SK-N-DZ (cell line): Measurements from ENCODE around the gene ATCAY.
"Not testable (repeated sequence)": the region's sequence is repeated elsewhere in the genome, so short reads cannot be mapped to it uniquely, and the experiment has no call there.

Source experiments
- DNase-seq: peaks from one replicate; pipeline ENCODE4 v3.0.0-alpha.2; 2015; ENCODE audit warnings: low spot score

Gene ATCAY

DNA sequence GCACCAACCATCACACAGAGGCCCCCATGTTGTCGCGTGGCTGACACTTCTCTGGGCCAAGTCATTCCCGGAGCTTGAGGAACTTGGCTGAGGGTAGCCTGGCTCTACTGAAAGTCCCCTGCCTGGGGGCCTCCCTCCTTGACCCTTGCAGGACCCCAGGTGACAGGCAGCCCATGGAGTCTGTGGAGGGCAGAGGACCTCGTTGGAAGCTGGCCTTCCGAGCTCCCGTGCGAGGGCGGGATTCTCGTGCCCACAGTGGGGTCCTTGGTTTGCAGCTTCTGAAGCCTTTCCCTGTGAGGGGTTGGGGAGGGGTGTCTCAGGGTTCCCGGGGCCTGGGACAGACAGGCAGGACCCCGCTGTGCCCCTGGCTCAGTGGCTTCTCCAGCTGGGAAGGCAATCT lies 68.8 kb downstream of the ATCAY start:
- DNase-seq: no peak

DNA sequence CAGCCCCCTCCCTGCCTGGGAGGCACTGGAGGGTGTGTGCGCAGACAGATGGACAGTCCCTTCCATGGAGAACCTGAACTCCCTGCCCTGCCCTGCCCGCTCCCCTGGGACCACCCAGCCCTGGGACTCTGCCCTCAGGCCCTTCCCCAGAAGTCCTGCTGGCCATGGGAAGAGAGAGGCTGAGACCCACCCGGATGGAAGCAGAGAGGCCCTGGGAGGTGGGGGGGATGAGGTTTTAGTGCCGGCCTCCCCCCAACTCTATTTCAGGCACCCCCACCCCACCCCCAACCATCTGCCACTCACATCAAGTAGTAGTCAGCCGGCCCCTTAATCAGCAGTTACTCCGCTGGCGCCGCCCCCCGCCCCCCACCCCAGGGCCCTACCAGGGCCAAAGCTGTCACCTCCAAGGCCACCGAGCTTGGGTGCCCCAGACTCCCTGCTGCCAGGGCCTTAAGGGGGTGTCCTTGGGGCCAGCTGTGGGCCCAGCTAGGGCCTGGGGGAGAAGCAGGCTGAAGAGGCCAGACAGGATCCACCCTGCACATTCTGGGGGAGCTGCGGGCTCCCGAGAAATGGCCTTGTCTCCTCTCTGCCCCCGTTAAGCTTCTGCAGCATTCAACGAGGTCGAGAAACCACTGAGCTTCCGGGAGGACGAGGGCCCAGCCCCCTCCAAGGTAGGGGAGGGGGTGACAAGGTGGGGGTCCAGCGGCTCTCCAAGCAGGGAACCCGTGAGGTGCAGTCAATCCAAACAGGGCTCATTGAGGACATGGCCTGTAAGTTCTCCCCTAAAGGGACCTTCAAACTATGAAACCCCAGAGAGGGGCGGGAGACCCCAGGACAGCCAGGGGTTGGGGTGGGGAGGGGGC lies 69.7 kb downstream of the ATCAY start:
- DNase-seq: no peak

DNA sequence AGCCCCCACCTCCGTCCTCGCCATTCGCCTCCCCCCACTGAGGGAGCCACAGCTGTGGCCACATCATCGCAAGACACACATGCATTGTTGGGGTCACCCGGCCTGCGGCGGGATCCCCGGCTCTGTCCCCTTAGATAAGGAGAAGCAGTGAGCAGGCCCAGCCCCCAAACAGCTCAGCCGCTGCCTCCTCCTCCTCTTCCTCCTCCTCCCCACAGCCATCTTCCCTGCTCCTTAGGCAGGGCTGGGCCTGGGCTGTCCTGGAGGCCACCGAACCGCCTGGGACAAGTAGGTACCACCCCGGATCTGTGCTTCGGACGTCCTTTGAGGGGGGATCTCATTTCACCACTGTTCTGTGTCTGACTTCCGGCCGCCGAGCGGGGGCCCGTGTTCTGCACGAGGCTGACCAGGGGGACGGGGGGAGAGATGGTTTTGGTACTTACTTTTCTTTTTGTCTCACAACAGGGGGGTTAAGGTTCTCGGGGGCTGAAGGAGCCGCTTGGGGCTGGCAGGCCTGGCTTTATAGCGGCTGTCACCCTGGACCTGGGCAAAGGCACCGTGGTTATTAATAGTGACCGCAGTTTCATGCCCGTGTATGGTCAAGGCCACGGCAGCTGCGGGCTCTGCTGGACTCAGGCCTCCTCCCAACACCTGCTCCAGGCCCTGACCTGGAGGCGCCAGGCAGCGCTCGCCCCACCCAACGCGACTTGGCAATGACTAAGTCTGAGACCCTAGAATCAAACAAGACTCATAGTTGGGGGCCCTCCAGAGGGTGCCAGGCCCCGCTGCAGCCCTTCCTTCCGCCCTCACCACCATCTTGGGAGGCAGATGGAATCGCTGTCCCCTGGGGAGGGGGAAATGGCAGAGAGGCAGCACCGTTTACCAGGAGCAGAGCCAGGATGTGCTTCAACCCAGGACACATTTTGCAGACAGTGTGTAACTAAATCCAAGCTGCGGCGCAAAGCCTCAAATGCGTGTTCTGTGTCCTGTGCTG lies 70.7 kb downstream of the ATCAY start:
- peak; percentile 53 for DNase-seq

DNA sequence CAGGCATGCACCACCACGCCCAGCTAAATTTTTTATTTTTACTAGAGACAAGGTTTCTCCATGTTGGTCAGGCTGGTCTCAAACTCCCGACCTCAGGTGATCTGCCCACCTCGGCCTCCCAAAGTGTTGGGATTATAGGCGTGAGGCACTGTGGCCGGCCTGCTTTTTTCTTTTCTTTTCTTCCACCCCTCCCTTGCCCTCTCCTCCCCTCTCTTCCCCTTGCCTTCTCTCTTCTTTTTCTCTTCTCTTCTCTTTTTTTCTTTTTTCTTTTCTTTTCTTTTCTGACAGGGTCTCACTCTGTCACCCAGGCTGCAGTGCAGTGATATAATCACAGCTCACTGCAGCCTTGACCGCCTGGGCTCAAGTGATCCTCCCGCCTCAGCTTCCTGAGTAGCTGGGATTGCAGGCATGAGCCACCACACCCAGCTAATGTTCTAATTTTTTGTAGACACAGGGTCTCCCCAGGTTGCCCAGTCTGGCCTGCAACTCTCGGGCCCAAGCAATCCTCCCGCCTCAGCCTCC lies 72.3 kb downstream of the ATCAY start:
- not testable (repeated sequence) for DNase-seq

DNA sequence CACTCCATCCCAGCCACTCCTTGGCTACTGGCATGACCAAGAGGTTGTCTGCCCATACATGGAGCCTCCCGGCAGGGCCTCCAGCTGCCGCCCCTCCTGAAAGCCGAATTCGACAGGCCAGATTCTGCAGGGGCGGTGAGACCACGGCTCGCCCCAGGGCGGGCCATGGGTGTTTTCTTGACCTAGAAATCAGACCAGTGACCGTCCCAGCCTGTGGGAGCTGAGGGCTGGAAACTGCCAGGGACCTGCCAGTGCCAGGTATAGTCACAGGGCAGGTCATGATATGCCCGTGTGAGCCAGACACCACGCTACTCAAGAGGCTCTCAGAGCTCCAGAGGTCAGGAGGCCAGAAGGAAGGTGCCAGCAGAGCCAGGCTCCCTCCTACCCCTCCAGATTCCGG lies 73.6 kb downstream of the ATCAY start:
- no peak for DNase-seq

DNA sequence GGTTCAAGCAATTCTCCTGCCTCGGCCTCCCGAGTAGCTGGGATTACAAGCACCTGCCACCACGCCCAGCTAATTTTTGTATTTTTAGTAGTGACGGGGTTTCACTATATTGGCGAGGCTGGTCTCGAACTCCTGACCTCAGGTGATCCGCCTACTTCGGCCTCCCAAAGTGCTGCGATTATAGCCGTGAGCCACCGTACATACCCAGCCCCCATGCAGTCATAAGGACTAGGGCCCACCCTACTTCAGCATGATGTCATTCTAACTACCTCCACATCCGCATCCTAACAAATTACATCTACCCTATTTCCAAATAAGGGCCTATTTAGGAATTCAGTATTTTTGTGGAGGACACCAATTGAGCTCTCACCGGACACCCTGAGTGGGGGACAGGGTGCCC lies 74.8 kb downstream of the ATCAY start:
- not testable (repeated sequence) for DNase-seq

DNA sequence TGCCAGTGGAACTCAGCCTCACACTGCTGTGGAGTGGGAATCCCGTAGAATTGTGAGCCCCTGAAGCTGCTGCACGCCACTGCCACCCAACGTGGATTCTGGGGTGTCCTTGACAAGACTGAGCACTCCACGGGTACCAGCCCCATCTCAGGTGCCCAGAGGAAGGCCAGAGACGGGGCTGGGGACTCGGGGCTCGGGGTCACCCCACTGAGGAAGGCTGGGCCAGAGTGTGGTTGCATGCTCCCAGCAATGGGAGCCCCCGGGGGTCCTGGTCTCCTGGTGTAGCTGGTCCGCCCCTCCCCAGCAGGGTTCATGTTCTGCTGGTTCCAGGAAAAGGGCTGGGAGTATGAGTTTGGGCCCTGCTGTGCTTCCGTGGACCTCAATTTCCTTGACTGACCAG lies 75.2 kb downstream of the ATCAY start:
- no peak for DNase-seq

DNA sequence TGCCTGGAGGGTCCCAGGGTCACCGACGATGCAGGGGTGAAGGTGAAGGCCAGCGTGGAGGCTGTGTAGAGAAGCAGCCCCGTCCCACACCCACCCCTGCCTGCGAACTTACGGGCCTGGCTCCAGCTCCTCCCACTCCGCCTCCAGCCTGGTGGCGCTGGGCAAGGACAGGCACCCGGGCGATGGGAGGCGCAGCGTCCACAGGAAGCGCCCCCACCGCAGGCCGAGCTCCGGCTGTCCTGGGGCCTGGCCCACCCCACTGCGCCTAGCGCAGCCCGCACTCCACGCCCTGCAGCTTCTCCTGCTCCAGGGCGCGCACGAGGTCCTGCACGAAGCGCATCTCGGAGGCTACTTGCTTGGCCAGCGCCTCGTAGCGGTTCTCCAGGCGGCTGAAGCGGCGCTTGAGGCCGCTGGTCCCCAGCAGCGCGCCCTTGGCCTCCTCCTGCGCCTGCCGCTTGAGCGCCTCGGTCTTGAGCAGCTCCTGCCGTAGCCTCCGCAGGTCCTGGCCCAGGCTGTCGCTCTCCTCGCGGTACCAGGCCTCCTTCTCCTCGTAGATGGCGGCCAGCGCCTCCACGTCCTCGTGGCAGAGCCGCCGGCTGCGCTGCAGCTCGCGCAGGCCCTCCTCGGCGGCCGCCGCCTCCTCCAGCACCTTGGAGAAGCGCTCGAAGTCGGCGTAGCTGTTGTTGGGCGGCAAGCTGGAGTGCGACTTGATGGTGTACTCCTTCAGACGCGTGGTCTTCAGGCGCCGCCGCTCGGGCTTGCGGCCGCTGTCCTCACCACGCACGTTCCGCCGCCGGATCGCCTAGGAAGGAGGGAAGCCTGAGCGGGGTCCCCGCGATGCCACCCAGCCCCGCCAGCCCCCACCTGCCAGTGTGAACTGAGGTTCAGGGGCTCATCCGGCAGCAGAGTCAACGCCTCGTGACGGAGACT lies 78.6 kb downstream of the ATCAY start:
- no peak for DNase-seq

DNA sequence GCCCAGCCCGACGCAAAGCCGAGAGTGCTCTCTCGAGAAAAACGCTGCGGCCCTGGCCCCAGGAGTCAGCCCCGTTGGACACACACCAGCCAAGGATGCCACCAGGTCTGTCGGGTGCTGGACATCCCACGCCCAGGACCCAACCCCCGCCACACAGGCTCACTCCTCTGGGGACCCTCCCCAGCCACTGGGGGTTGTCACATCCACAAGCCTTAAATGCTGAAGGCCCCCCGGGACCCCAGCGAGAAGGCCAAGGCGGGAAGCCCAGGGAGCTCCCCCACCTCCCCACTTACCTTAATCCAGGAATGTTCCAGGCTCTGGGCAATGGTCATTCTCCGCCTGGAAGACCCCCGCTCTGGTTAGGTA lies 79.3 kb downstream of the ATCAY start:
- DNase-seq: no peak

DNA sequence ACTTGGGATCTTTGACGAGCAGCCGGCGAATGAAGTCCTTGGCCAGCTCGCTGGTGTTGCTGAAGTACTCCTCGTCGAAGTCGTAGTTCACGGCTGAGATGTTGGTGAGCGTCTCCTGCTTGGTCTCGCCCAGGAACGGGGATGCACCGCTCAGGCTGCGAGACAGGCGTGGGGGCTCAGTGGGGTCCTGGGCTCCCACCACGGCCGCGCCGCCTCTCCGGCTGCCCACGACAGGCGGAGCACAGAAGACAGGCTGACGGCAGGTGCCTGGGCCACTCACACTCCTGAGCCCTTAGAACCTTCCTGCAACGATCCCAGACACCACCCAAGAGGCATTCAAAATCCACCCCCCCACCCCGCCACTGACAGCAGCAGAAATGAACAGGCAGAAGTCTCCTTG lies 80.5 kb downstream of the ATCAY start:
- DNase-seq: no peak

DNA sequence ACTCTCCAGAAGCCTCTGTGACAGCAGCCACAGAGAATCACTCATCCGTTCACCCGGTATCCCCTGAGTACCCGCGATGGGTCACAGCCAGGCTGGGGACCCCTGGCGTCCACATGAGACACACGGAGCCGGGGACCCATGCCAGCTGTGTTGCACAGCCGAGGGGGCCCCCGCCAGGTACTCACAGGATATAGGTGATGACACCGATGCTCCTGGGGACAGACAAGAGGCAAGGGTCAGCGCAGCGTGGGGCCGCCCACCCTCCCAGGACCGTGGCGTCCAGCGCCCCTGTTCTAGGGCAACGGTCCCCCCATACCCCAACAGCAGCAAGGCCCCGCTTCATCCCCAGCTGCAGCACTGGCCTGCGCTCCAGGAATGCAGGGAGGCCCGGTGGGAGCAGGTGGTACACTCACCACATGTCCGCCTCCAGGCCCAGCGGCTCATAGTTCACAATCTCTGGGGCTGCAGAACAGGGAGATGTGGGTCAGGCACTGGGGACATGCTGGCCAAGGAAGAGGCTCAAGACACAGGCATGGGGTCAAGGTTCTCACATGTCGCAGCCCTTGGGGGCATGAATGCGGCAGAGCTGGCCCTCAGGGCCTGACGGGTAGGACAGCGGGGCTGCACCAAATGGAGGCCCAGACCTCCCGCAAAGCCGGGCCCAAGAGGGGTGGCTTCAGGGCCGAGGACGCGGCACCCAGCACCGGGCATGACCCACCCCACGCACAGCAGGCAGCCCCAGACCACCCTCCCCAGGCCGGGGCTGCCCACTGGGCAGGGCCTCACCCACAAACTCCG lies 83.2 kb downstream of the ATCAY start:
- no peak for DNase-seq

DNA sequence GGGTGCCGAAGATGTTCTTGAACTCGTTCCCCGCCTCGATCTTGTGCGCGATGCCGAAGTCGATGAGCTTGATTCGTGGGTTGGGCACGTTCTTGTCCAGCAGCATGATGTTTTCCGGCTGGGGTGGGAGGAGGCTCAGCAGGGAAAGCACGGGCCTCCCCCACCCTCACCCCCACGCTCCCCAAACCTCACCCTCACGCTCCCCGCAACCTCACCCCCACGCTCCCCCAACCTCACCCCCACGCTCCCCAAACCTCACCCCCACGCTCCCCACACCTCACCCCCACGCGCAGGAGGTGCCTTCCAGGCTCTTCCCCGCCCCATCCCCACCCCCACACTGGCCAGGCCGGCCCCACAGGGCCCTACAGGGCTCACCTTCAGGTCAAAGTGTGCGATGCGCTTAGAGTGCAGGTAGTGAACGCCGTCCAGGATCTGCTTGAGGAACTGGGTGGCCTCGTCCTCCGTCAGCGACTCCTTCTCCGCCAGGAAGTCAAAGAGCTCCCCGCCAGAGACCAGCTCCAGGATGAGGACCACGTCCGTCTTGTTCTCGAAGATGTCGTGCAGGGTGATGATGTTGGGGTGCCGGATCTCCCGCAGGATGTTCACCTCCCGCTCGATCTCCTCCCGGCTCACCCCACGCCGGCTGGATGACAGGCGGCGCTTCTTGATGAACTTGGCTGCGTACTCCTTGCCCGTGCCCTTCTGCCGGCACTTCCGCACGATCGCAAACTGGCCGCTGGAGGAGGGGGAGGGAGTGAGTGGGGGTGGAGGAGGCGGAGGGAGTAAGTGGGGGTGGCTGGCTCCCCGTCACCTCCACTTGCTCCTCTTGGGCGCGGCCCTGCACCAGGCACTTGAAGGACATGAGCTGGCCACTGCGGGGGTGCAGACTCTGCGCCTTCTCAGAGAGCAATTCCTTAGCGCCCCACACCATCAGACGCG lies 84.0 kb downstream of the ATCAY start:
- no peak for DNase-seq

DNA sequence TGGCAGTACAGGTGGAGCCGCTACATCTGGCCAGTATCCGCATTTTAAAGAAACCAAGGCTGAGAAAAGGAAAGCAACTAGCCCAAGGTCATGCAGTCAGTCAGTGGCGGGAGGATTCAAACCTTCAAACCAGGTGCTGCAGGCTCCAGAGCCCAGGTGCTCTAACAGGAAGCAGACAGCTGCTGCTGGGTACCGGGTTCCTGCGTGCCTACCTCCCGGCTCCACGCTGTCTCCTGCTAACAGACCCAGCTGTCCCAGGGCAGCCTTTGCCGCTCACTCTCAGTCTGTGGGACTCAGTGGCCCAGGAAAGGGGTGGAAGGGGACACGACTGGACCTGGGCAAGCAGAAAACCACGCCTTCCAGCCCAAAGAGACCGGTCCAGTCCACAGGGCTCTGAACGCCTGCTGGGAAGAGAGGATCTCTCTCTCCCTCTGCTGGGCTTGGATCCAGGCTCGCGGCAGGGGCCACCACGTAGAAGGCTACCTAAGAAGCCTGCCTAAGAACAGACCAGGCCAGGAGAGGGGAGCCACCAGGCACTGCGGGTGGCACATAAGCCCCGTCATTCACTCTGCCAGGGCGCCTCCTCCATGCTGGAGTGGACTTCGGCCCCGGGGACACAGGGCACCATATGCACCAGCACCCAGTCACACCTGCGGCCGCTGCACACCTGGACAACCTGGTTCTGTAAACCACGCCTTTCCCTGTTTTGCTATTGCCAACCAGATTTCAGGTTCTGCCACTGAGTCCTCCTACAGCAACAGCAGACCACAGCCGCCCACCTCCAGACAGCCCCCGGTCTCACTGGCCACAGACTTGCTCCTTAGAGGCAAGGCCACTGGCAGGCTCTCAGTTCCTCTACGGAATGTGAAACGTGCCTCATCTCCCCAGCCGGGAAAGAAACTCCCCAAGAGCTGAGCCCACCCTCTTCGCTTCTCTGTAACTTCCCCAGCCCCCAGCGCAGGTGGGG lies 85.8 kb downstream of the ATCAY start:
- no peak for DNase-seq

DNA sequence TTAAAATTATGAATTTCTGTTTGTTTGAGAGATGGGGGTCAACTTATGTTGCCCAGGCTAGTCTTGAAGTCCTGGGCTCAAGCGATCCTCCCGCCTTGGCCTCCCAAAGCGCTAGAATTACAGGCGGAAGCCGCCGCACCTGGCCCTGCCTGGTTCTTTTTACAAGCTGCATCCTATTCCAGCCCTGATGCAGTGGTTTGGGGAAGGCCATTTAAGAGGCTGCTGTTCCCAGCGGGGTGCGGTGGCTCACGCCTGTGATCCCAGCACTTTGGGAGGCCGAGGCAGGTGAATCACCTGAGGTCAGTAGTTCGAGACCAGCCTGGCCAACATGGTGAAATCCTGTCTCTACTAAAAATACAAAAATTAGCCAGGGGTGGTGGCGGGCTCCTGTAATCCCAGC lies 87.5 kb downstream of the ATCAY start:
- not testable (repeated sequence) for DNase-seq

DNA sequence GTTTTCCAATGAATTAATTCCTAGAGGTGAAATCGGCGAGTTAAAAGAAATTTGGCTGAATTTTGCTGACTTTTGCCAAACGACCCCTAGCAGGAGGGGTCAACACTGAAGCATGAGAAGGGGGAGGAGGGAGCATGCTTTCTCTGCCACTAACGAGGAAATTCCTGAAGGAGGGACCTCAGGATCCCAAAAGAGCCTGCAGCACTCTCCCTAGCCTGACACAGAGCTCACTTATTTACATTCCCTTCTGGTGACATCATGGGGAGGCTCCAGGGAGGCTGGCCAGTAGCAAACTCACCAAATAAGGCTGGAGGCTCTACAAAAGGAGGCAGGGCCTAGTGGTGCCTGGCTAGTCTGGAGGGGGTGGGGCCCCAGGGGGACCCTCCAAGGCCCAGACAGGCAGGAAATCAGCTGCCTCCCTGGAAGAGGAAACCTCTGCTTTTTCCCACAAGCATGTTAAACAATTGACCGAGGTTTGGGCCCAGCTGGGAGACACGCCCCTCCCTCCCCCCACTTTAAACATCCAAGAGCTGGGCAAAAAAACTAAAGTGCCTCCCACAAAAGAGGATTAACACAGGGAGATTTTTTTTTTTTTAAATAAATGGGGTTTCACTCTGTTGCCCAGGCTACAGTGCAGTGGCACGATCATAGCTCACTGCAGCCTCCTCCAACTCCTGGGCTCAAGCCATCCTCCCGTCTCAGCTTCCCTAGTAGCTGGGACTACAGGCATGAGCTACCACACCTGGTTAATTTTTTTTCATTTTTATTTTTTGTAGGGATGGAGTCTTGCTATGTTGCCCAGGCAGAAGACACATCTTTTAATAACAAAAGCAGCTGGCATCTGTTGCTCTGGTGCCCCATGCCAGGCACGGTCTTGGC lies 88.3 kb downstream of the ATCAY start:
- peak; percentile 65 for DNase-seq

DNA sequence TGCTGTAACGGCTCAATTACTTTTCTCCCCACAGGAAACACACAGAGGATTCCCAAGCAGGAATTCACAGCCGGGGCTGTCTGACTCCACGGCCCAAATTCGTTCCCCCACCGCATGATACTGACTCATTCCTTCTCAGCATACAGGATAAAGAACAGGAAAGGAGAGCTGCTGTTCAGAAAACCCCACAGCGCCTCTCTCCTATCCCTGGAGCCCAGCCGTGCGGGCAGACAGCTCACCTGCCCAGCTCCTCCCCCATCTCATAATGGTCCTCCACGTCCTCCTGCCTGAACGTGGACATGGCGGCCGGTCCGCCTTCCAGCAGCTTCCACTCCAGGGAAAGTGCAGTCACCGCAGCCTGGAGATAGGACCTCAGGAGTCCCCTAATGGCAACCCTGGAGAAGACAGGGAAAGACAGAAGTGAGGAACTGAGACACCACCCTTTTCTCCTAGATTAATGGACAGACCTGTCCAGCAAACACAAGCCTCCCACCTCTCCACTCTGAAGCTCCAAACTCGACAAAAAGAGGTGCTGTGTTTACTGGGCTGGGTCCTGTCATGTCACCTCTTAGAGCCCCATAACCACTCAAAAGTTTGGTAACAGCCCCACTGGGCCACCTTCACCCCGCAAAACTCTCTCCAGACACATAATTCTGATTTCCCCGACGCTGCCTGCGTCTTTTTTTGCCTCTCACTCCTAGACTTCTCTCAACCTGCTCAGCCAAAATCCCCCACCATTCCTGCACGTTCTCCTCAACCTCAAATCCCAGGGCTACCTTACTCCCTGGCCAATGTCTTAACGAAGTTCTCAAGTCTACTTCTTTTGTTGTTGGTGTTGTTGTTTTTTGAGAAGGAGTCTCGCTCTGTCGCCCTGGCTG lies 89.2 kb downstream of the ATCAY start:
- no peak for DNase-seq
